PC-9 (cell line): ENCODE results near the gene NUP214. TPM values are rescaled to one million over a fixed set of nuclear protein-coding genes. Genes with fewer than 3 reads are reported as not detected.

Experiments used
- BruUV-seq: library from RNA; stranded (reverse); fragments of 400-500 nt; replicated peaks from 2 replicates; lab custom pipeline; 2021; lab: Mats Ljungman, UMichigan
- CTCF ChIA-PET: fragments of 300-600 bp; sonication (Branson Sonifier 250); formaldehyde crosslinking; loops from one replicate; lab custom pipeline; 2022; ENCODE audit warnings: antibody characterized with exemption; lab: Charles Lee
- POLR2A ChIA-PET: fragments of 300-600 bp; sonication (Branson Sonifier 250); formaldehyde crosslinking; loops from one replicate; lab custom pipeline; 2022; ENCODE audit warnings: antibody characterized with exemption; ENCODE audit not compliant: unreplicated experiment; lab: Charles Lee
- DNase-seq, 2 experiments: peaks; one replicate each; pipeline versions ENCODE4 v3.0.0 to v3.0.0-alpha.2; 2015 to 2022; ENCODE audit warnings: mixed read lengths in 1 of 2
- H2AFZ ChIP-seq: fragments of 200-600 bp; sonication (generic); 2 replicates; pipeline ENCODE4 v1.8.1; 2017; ENCODE audit warnings: antibody characterized with exemption
- H3F3A ChIP-seq: fragments of 200-600 bp; sonication (generic); 2 replicates; pipeline ENCODE4 v1.8.1; 2017; ENCODE audit warnings: antibody characterized with exemption, mild to moderate bottlenecking, low read depth; ENCODE audit not compliant: insufficient read depth
- H3K27ac ChIP-seq: fragments of 200-600 bp; sonication (generic); 2 replicates; pipeline ENCODE4 v1.6.1; 2016; ENCODE audit warnings: mixed run types
- H3K27me3 ChIP-seq: fragments of 200-600 bp; sonication (generic); 2 replicates; pipeline ENCODE4 v1.6.1; 2016; ENCODE audit warnings: low read depth, mixed run types; ENCODE audit not compliant: insufficient read depth
- H3K36me3 ChIP-seq: fragments of 200-600 bp; sonication (generic); 2 replicates; pipeline ENCODE4 v1.6.1; 2016; ENCODE audit warnings: low read depth, mixed run types
- H3K4me1 ChIP-seq: fragments of 200-600 bp; sonication (generic); replicated peaks from 2 replicates; pipeline ENCODE4 v1.6.1; 2016; ENCODE audit warnings: mixed run types; ENCODE audit not compliant: insufficient read depth
- H3K4me2 ChIP-seq: fragments of 200-600 bp; sonication (generic); 2 replicates; pipeline ENCODE4 v1.6.1; 2017; ENCODE audit warnings: mixed run types
- H3K4me3 ChIP-seq: fragments of 200-600 bp; sonication (generic); 2 replicates; pipeline ENCODE4 v1.6.1; 2016; ENCODE audit warnings: mixed run types
- H3K79me2 ChIP-seq: fragments of 200-600 bp; sonication (generic); 2 replicates; pipeline ENCODE4 v1.6.1; 2017; ENCODE audit warnings: low read depth, mixed run types
- H3K9me2 ChIP-seq: fragments of 200-600 bp; sonication (generic); 2 replicates; pipeline ENCODE4 v1.8.1; 2017; ENCODE audit warnings: mild to moderate bottlenecking; ENCODE audit not compliant: insufficient read depth
- H3K9me3 ChIP-seq: fragments of 200-600 bp; sonication (generic); 2 replicates; pipeline ENCODE4 v1.8.1; 2016; ENCODE audit warnings: low read depth; ENCODE audit not compliant: insufficient read depth
- H4K20me1 ChIP-seq: fragments of 200-600 bp; sonication (generic); 2 replicates; pipeline ENCODE4 v1.8.1; 2017; ENCODE audit not compliant: insufficient read depth
- CTCF ChIP-seq: fragments of 200-600 bp; sonication (generic); conservative IDR thresholded peaks from 2 replicates; pipeline ENCODE4 v1.6.1; 2017; ENCODE audit warnings: mixed run types, antibody characterized with exemption, mild to moderate bottlenecking, moderate library complexity
- EZH2 ChIP-seq: fragments of 200-600 bp; sonication (generic); IDR thresholded peaks from 2 replicates; pipeline ENCODE4 v1.8.0; 2017; ENCODE audit warnings: antibody characterized with exemption, low read depth
- intact Hi-C: fragments of 100-400 bp; cut with micrococcal nuclease; formaldehyde crosslinking; loops from one replicate; pipeline ENCODE4 v1.10.0; 2022; ENCODE audit not compliant: unreplicated experiment
- total RNA-seq: library from RNA; stranded (reverse); gene quantifications from 2 replicates; pipeline ENCODE4 v1.2.3, GENCODE V29; 2021

The NUP214 gene
- total RNA-seq, 1 experiment from 2014 or later, result 59.0 TPM

- H4K20me1 ChIP-seq, result no peaks in the 10 kb centered on the region
- H3K79me2 ChIP-seq, result no peaks in the 10 kb centered on the region
- no peak for DNase-seq
- no peaks in the 10 kb centered on the region for H3K9me2 ChIP-seq
- intact Hi-C loops, result no loop called here
- H3K27me3 ChIP-seq, result no peaks in the 10 kb centered on the region
- BruUV-seq, result no TSS peak
- no peak overlapping the region for H3K4me3 ChIP-seq
- ChIA-PET POLR2A (no interaction called here), CTCF (no interaction called here)
- H3K36me3 ChIP-seq, result peaks cover 9% of the 10 kb centered on the region
- no peak overlapping the region for H2AFZ ChIP-seq
- H3K4me1 ChIP-seq, result no peaks in the 10 kb centered on the region
- no peak overlapping the region for H3K27ac ChIP-seq
- no peaks in the 10 kb centered on the region for H3K9me3 ChIP-seq
- H3K4me2 ChIP-seq, result no peak overlapping the region
- TF ChIP-seq CTCF (no peak), EZH2 (no peak)
- H3F3A ChIP-seq, result no peaks in the 10 kb centered on the region; the same call in 1 of the 2 replicates
These were observed 61.2 kb downstream of the NUP214 start for GRCh38 chr9:131186622-131187021.

- no peak overlapping the region for H3K4me3 ChIP-seq
- no TSS peak for BruUV-seq
- CTCF ChIA-PET, result no interaction called here
- no peaks in the 10 kb centered on the region; the same call in 1 of the 2 replicates for H3F3A ChIP-seq
- H3K4me2 ChIP-seq, result no peak overlapping the region
- H3K27me3 ChIP-seq, result no peaks in the 10 kb centered on the region
- H3K36me3 ChIP-seq, result peaks cover 9% of the 10 kb centered on the region
- H3K9me2 ChIP-seq, result no peaks in the 10 kb centered on the region
- no peak overlapping the region for H2AFZ ChIP-seq
- no peaks in the 10 kb centered on the region for H3K9me3 ChIP-seq
- no peaks in the 10 kb centered on the region for H4K20me1 ChIP-seq
- H3K27ac ChIP-seq, result no peak overlapping the region
- no peak for DNase-seq
- POLR2A ChIA-PET, result no interaction called here
- intact Hi-C loops, result no loop called here
- TF ChIP-seq CTCF (no peak), EZH2 (no peak)
- H3K79me2 ChIP-seq, result no peaks in the 10 kb centered on the region
- no peaks in the 10 kb centered on the region for H3K4me1 ChIP-seq
These were observed 62.6 kb downstream of the NUP214 start for GRCh38 chr9:131187957-131188356.

- no peaks in the 10 kb centered on the region for H3K79me2 ChIP-seq
- no TSS peak for BruUV-seq
- H3K27me3 ChIP-seq, result no peaks in the 10 kb centered on the region
- H3K9me3 ChIP-seq, result no peaks in the 10 kb centered on the region
- ChIA-PET POLR2A (no interaction called here), CTCF (no interaction called here)
- no peaks in the 10 kb centered on the region for H4K20me1 ChIP-seq
- intact Hi-C loops, result no loop called here
- peaks cover 9% of the 10 kb centered on the region for H3K36me3 ChIP-seq
- H3K27ac ChIP-seq, result no peak overlapping the region
- H3F3A ChIP-seq, result no peaks in the 10 kb centered on the region; the same call in 1 of the 2 replicates
- H3K4me2 ChIP-seq, result no peak overlapping the region
- no peaks in the 10 kb centered on the region for H3K9me2 ChIP-seq
- TF ChIP-seq EZH2 (no peak), CTCF (no peak)
- no peak overlapping the region for H3K4me3 ChIP-seq
- DNase-seq, result no peak
- no peak overlapping the region for H2AFZ ChIP-seq
- no peaks in the 10 kb centered on the region for H3K4me1 ChIP-seq
These were observed 63.6 kb downstream of the NUP214 start for GRCh38 chr9:131188976-131189375.
